ENCODE measurements around the gene RTTN. TPM values are rescaled to one million over a fixed set of nuclear protein-coding genes. Genes with fewer than 3 reads are reported as not detected.
"Not testable (repeated sequence)": the region's sequence is repeated elsewhere in the genome, so short reads cannot be mapped to it uniquely, and the experiment has no call there.

The RTTN gene
- total and polyA plus RNA-seq, 2 of the 4 experiments (the other 2 are of a cell fraction) = 5.8 to 19.9 TPM

DNA sequence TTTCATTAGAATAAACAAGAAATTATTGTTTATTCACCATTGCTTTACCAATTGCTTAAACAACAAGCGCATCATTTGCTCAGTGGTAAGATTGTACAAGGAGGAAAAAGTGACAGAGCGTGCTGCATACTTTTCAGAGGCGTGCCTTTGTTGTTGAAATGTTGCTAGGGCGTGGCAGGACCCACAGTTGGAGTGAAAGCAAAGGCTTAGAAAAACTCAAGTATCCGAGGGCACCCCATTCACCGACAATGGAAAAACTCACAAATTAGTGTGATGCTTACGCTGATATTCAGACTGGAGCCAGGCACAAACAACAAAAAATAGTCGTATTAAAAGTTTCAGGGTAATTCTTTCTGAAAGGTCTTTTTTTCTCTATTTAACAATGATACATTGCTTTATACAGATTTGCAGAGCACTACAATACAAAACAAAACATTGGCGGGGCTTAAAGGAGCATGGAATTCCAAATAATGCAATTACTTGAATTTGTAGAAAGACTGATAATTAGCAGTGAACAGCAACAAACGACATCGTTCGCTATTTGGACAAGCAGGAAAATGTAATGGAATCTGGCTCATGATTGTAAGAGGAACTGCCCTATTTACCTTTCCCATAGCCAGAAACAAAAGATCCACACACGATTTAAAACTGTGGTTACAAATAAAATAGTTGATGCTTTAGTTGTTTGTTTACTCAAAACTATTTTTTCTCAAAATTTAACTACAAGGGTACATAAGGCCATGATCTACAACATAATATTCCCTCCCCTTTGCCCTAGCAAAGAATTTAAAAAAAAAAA lies 37.8 kb upstream of the RTTN start:
- Histone ChIP-seq H3K36me3 (ENCODE audit: control insufficient read depth, insufficient read depth, low read length) (no peaks in the 10 kb centered on the region), H2BK20ac (ENCODE audit: low read depth, low read length) (no peak overlapping the region), H2AFZ (replicated peaks; ENCODE audit: low read length, poor library complexity) (no peak overlapping the region), H3K23ac (ENCODE audit: low read depth, low read length) (no peak overlapping the region), H3K9me1 (ENCODE audit: insufficient read depth, low read length) (no peaks in the 10 kb centered on the region), H3K14ac (replicated peaks; ENCODE audit: low read depth, low read length) (no peak overlapping the region), H2BK120ac (ENCODE audit: low read depth, low read length) (no peak overlapping the region), H2BK15ac (ENCODE audit: low read depth, low read length) (no peak overlapping the region), H2AK5ac (ENCODE audit: low read depth, low read length) (no peak overlapping the region), H3K9me3 (ENCODE audit: control insufficient read depth, insufficient read depth, low read length) (no peaks in the 10 kb centered on the region), H3K4me2 (ENCODE audit: low read depth, low read length) (no peak overlapping the region), H4K91ac (ENCODE audit: insufficient read depth, low read depth, low read length) (no peak overlapping the region), H4K8ac (ENCODE audit: low read depth in 2 of 2, low read length in 2 of 2) (no peak overlapping the region), H3K4ac (ENCODE audit: low read depth, low read length) (no peak overlapping the region), H3K4me3 (ENCODE audit: insufficient read depth, low read depth, low read length) (no peak overlapping the region), H3K4me1 (ENCODE audit: control insufficient read depth, insufficient read depth, low read length) (no peaks in the 10 kb centered on the region), H3K27me3 (ENCODE audit: control insufficient read depth, insufficient read depth, low read length) (no peaks in the 10 kb centered on the region), H3K27ac (ENCODE audit: insufficient read depth, low read length) (no peak overlapping the region), H3K18ac (ENCODE audit: low read depth, low read length) (no peak overlapping the region), H3K9ac (ENCODE audit: low read depth, low read length) (no peak overlapping the region), H3K79me1 (ENCODE audit: low read depth in 1 of 2, low read length in 2 of 2) (no peaks in the 10 kb centered on the region), H4K20me1 (ENCODE audit: insufficient read depth, low read length) (no peaks in the 10 kb centered on the region), H2AK9ac (replicated peaks; ENCODE audit: low read depth, low read length, poor library complexity) (no peak overlapping the region), H2BK5ac (ENCODE audit: low read depth, low read length, poor library complexity, severe bottlenecking) (no peak overlapping the region), H3K56ac (ENCODE audit: extremely low read depth, insufficient read depth, low read length) (no peak overlapping the region), H4K5ac (ENCODE audit: low read depth, low read length) (no peak overlapping the region)
- no CpG with 5 or more reads among the region's 13 CpGs for WGBS, 2 experiments (ENCODE audit: extremely low coverage in 2 of 2, insufficient read length in 1 of 2)
- dilution Hi-C loops (cut with HindIII; ENCODE audit: low sequenced_read_pairs, unreplicated experiment) (no loop called here), in situ Hi-C loops (cut with MboI; ENCODE audit: low sequenced_read_pairs) (no loop called here), intact Hi-C loops (cut with micrococcal nuclease) (no loop called here)
- TF ChIP-seq BHLHE40 (IDR thresholded peaks at IDR 0.05; ENCODE audit: low read depth, low read length) (no peak), CEBPB (IDR thresholded peaks at IDR 0.05; ENCODE audit: low read depth, low read length) (no peak), RCOR1 (IDR thresholded peaks at IDR 0.05; ENCODE audit: insufficient replicate concordance, low read length) (no peak), ELK1 (IDR thresholded peaks at IDR 0.05; ENCODE audit: borderline replicate concordance, low read depth, low read length) (no peak), SMC3 (IDR thresholded peaks at IDR 0.05; ENCODE audit: low read depth, low read length) (no peak), RFX5 (IDR thresholded peaks at IDR 0.05; ENCODE audit: low read depth, low read length) (no peak), NFE2L2 (IDR thresholded peaks at IDR 0.05; ENCODE audit: low read depth, low read length) (no peak), FOS (IDR thresholded peaks at IDR 0.05; ENCODE audit: low read depth, low read length) (no peak)
- ATAC-seq (ENCODE audit: low read depth) (no peak), DNase-seq (no peak)
- BruUV-seq (replicated peaks) = no TSS peak
- POLR2A ChIA-PET (ENCODE audit: unreplicated experiment) = no interaction called here
- CTCF ChIA-PET = no interaction called here

DNA sequence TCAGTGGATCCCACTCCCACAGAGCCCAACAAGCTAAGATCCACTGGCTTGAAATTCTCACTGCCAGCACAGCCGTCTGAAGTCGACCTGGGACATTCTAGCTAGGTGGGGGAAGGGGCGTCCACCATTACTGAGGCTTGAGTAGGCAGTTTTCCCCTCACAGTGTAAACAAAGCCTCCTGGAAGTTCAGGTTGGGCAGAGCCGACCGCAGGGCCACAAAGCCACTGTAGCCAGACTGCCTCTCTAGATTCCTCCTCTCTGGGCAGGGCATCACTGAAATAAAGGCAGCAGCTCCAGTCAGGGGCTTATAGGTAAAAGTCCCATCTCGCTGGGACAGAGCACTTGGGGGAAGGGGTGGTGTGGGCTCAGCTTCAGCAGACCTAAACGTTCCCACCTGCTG lies 31.4 kb upstream of the RTTN start:
- H2BK120ac ChIP-seq (ENCODE audit: low read depth, low read length); H2AFZ ChIP-seq (replicated peaks; ENCODE audit: low read length, poor library complexity); POLR2A ChIA-PET (ENCODE audit: unreplicated experiment); BruUV-seq (replicated peaks); CTCF ChIA-PET; H4K20me1 ChIP-seq (ENCODE audit: insufficient read depth, low read length); in situ Hi-C loops (cut with MboI; ENCODE audit: low sequenced_read_pairs); H2AK5ac ChIP-seq (ENCODE audit: low read depth, low read length); H3K56ac ChIP-seq (ENCODE audit: extremely low read depth, insufficient read depth, low read length); H4K8ac ChIP-seq (ENCODE audit: low read depth in 2 of 2, low read length in 2 of 2); H3K4me3 ChIP-seq (ENCODE audit: insufficient read depth, low read depth, low read length); DNase-seq; H2BK15ac ChIP-seq (ENCODE audit: low read depth, low read length); H3K4ac ChIP-seq (ENCODE audit: low read depth, low read length); H4K91ac ChIP-seq (ENCODE audit: insufficient read depth, low read depth, low read length); H3K23ac ChIP-seq (ENCODE audit: low read depth, low read length); ATAC-seq (ENCODE audit: low read depth); H3K36me3 ChIP-seq (ENCODE audit: control insufficient read depth, insufficient read depth, low read length); H3K9me3 ChIP-seq (ENCODE audit: control insufficient read depth, insufficient read depth, low read length); H2AK9ac ChIP-seq (replicated peaks; ENCODE audit: low read depth, low read length, poor library complexity); H3K9me1 ChIP-seq (ENCODE audit: insufficient read depth, low read length); H3K18ac ChIP-seq (ENCODE audit: low read depth, low read length); H2BK5ac ChIP-seq (ENCODE audit: low read depth, low read length, poor library complexity, severe bottlenecking); H3K9ac ChIP-seq (ENCODE audit: low read depth, low read length); intact Hi-C loops (cut with micrococcal nuclease); H3K14ac ChIP-seq (replicated peaks; ENCODE audit: low read depth, low read length); H4K5ac ChIP-seq (ENCODE audit: low read depth, low read length); H3K4me1 ChIP-seq (ENCODE audit: control insufficient read depth, insufficient read depth, low read length); H2BK20ac ChIP-seq (ENCODE audit: low read depth, low read length); dilution Hi-C loops (cut with HindIII; ENCODE audit: low sequenced_read_pairs, unreplicated experiment); H3K27ac ChIP-seq (ENCODE audit: insufficient read depth, low read length); H3K4me2 ChIP-seq (ENCODE audit: low read depth, low read length); H3K27me3 ChIP-seq (ENCODE audit: control insufficient read depth, insufficient read depth, low read length); H3K79me1 ChIP-seq (ENCODE audit: low read depth in 1 of 2, low read length in 2 of 2): not testable (repeated sequence)
- WGBS, 2 experiments (ENCODE audit: extremely low coverage in 2 of 2, insufficient read length in 1 of 2) = no CpG with 5 or more reads among the region's 7 CpGs
